ENCODE results near the gene NR6A1.

Gene NR6A1

DNA sequence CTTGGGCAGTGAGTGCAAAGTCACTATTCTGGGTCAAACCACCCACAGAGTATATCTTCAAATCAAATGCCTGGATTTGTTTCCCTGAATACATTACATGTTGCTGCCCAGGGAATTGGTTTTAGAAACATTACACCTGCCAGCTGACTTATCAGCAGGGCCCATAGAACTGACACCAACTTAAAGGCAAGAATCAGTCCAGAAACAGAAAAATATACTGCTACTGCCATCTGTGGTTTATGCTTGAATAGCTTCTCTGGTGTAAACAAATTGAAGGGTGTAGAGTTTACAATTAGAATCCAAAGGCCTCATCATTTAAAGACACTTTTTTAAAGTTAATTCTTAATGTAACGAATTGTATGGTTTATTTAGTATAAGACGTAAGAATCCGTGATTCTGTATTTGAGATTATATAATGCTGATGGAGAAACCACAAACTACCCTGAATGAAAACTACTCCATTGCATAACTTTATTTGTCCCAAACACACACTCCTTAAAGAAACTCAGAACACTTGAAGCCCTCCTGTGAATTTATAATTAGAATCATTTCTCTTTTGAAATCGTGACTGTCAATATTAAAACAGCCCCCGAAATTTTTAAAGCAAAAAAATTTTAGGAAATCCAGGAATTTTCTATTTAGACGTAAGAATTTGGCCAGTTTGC lies 6.2 kb downstream of the NR6A1 start:
- Mint-ChIP-seq H3K27ac (no peak overlapping the region), H3K36me3 (ENCODE audit: low read depth) (no peaks in the 10 kb centered on the region), H3K4me3 (no peak overlapping the region), H3K9me3 (no peaks in the 10 kb centered on the region), H3K4me1 (peaks cover 10% of the 10 kb centered on the region), H3K27me3 (peaks cover 77% of the 10 kb centered on the region)
- ATAC-seq: no peak
- DNase-seq: no peak

DNA sequence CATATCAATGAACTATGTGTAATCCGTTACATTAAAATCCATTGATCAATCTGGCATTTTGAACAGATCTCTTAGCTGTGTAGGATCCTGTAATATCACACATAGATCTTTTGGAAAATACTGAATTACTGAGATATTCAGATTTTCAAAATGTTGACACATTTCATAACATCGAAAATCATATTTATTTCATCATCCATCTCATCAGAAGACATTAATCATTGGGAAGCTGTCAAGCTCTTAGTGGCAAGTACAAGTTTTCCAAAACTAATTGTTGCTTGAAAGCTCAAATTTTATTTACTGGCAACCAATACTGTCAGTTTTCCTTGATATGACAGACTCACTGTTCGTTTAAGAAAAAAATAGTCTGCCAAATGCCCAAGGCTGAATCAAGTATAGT lies 8.5 kb downstream of the NR6A1 start:
- Mint-ChIP-seq H3K27me3 (peaks cover 75% of the 10 kb centered on the region), H3K27ac (no peak overlapping the region), H3K9me3 (no peaks in the 10 kb centered on the region), H3K4me3 (no peak overlapping the region), H3K4me1 (peaks cover 3% of the 10 kb centered on the region), H3K36me3 (ENCODE audit: low read depth) (no peaks in the 10 kb centered on the region)
- ATAC-seq (no peak), DNase-seq (no peak)

DNA sequence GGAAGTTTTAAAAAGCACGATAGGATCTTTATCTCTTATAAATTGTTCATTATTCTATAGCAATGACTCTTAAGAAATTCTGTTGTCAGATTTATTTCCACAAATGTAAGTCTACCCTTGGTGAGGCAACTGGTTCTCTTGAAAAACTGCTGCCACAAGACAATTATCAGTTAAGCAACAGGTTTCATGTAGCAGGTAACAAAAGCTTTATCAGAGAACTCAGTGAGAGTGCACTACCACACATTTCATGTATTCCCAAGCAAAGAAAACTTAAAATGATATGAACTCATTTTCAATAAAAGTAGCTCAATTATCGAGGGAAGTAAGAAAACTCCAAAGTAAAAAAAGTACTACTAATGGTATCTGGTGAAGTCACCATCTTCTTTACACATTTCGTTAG lies 9.4 kb downstream of the NR6A1 start:
- Mint-ChIP-seq H3K4me3 (no peak overlapping the region), H3K4me1 (peaks cover 3% of the 10 kb centered on the region), H3K9me3 (no peaks in the 10 kb centered on the region), H3K27ac (no peak overlapping the region), H3K27me3 (peaks cover 76% of the 10 kb centered on the region), H3K36me3 (ENCODE audit: low read depth) (no peaks in the 10 kb centered on the region)
- DNase-seq (no peak), ATAC-seq (no peak)

DNA sequence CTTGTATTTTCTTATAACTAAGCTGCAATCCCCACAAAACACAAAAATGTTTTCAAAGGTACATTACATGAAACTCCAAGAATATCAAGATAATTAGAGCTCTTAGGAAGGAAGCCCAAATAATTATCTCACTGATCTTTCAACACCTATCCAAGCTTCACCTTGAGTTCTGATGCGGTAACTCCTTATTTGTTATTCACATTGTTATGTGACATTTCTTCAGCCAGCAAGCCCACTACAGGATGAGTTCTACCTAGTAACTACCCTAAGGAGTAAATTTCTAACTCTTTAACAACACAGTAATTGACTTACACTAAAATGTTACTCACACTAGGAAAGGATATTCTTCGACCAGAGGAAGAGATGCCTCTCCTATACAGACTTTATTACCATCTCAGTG lies 9.9 kb downstream of the NR6A1 start:
- H3K9me3 Mint-ChIP-seq: no peaks in the 10 kb centered on the region
- no peaks in the 10 kb centered on the region for H3K36me3 Mint-ChIP-seq (ENCODE audit: low read depth)
- H3K4me3 Mint-ChIP-seq: no peak overlapping the region
- H3K4me1 Mint-ChIP-seq: peaks cover 3% of the 10 kb centered on the region
- peaks cover 77% of the 10 kb centered on the region for H3K27me3 Mint-ChIP-seq
- ATAC-seq: no peak
- no peak overlapping the region for H3K27ac Mint-ChIP-seq
- no peak for DNase-seq

DNA sequence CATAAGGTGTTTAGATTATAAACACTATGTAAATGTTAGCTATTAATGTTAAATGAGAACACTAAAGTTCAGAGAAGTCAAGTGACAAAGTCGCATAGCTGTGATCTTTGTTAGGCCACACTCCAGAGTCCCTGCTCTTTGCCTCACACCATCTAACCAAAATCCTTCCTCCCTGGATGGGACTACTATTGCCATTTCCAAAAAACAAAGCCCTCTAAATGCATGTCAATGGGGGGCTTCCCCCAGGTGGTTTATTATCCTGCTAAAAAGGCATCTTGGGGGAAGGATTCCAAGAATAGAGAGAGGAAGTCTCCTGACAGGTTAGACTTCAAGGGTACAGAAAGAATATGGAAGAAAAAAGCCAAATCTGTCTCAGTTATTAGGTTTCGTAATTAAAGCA lies 10.4 kb downstream of the NR6A1 start:
- H3K27ac Mint-ChIP-seq: no peak overlapping the region
- peaks cover 3% of the 10 kb centered on the region for H3K4me1 Mint-ChIP-seq
- peaks cover 76% of the 10 kb centered on the region for H3K27me3 Mint-ChIP-seq
- no peak for ATAC-seq
- DNase-seq: no peak
- no peak overlapping the region for H3K4me3 Mint-ChIP-seq
- no peaks in the 10 kb centered on the region for H3K9me3 Mint-ChIP-seq
- no peaks in the 10 kb centered on the region for H3K36me3 Mint-ChIP-seq (ENCODE audit: low read depth)

DNA sequence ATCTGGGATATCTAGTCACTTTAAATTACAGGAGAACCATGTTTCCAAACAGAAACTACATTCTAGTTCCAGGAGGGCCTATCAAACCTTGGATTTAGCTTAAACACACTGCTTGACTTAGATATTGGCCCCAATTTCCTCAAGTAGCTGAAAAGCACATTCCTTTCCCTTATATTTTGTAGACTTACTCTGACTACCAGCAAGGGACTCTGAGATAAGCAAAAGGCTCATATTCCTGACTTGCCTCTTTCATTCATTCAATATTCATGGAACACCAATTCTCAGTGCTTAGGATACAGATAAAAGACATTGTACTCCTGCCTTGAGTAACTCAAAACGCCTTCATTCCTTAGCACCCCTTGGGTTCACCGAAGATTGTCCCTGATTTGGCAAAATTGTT lies 11.8 kb downstream of the NR6A1 start:
- ATAC-seq (no peak), DNase-seq (no peak)
- no peak overlapping the region for H3K4me3 Mint-ChIP-seq
- no peaks in the 10 kb centered on the region for H3K36me3 Mint-ChIP-seq (ENCODE audit: low read depth)
- H3K27ac Mint-ChIP-seq: no peak overlapping the region
- peaks cover 14% of the 10 kb centered on the region for H3K4me1 Mint-ChIP-seq
- peaks cover 85% of the 10 kb centered on the region for H3K27me3 Mint-ChIP-seq
- H3K9me3 Mint-ChIP-seq: no peaks in the 10 kb centered on the region

DNA sequence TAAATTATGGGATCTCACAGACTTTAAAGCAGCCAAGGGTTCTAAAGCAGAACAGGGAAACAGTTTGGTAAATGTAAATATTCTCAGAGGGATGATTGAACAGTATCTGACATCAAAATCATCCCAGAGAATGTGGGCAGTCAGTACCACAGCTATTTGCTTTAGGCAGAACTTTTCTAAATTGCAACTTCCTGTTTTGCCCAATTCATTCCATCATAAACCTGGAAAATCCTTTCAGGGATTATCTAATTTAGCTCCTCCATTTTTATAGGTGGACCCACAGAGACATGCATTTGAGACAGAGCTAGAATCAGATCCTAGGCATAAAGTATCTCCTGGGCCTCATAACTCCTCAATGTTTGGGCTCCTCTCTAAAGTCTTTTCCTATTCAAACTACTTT lies 12.4 kb downstream of the NR6A1 start:
- no peaks in the 10 kb centered on the region for H3K9me3 Mint-ChIP-seq
- peaks cover 85% of the 10 kb centered on the region for H3K27me3 Mint-ChIP-seq
- H3K36me3 Mint-ChIP-seq (ENCODE audit: low read depth): no peaks in the 10 kb centered on the region
- no peak overlapping the region for H3K4me3 Mint-ChIP-seq
- no peak for ATAC-seq
- peaks cover 15% of the 10 kb centered on the region for H3K4me1 Mint-ChIP-seq
- no peak for DNase-seq
- H3K27ac Mint-ChIP-seq: no peak overlapping the region

DNA sequence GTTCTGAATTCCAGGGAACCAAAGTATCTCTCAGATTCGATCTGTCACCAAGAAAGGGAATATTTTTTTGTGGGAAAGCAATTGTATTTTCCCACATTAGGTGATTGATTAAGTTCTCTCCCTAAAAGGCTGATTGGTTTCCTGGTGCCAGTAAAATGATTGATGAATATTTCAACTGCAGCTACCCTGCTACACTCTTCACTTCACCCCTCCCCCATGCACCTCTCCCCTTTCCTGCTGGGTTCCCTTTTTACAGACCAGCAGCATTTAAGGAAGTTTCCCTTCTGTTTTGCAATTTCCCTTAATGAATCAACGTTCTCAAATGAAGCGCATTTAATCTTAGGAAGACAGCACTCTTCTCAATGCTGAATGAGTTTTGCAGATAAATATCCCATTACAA lies 13.1 kb downstream of the NR6A1 start:
- Mint-ChIP-seq H3K4me3 (no peak overlapping the region), H3K4me1 (peaks cover 15% of the 10 kb centered on the region), H3K27me3 (peaks cover 82% of the 10 kb centered on the region), H3K36me3 (ENCODE audit: low read depth) (no peaks in the 10 kb centered on the region), H3K27ac (no peak overlapping the region), H3K9me3 (no peaks in the 10 kb centered on the region)
- DNase-seq (no peak), ATAC-seq (no peak)

DNA sequence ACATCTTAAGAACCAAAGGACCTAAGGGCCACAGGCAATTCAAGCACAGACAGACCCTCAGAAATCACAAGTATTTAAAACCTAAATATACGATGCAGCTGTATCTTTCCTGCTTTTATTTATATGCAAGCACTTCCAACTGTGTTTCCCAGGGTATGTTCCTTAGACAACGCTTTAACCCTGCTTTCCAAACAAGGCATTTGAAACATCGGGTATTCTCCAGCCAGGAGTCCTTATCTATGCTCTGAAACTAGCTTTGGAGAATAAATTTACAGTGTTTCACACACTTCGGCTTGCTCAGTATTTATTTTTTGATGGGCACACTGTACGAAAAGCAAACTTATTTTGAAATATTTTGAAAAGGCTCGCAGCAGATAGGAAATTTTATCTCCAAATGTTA lies 13.5 kb downstream of the NR6A1 start:
- no peak for DNase-seq
- ATAC-seq: no peak
- Mint-ChIP-seq H3K36me3 (ENCODE audit: low read depth) (no peaks in the 10 kb centered on the region), H3K27ac (no peak overlapping the region), H3K4me3 (no peak overlapping the region), H3K9me3 (no peaks in the 10 kb centered on the region), H3K27me3 (peaks cover 79% of the 10 kb centered on the region), H3K4me1 (peaks cover 15% of the 10 kb centered on the region)

DNA sequence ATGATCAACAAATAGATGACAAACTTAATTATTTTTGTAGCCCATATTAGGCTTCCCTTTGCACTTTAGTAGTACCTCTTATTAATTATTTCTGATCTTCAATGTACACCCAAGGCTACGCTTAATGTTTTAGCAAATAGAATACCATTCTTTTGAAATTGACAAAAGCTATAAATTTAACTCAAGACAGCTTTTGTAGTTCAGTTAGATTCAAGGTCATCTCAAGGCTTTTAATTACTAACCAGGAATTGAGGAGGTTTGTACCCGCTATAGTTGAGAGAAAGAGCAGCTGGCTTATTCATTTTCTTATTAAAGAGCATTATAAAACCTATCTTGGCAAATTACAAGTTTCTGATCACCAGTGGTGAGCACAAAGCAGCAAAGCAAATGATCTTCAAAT lies 15.1 kb downstream of the NR6A1 start:
- Mint-ChIP-seq H3K9me3 (no peaks in the 10 kb centered on the region), H3K4me1 (peaks cover 15% of the 10 kb centered on the region), H3K36me3 (ENCODE audit: low read depth) (no peaks in the 10 kb centered on the region), H3K27me3 (peaks cover 67% of the 10 kb centered on the region), H3K27ac (no peak overlapping the region), H3K4me3 (no peak overlapping the region)
- DNase-seq (no peak), ATAC-seq (no peak)

DNA sequence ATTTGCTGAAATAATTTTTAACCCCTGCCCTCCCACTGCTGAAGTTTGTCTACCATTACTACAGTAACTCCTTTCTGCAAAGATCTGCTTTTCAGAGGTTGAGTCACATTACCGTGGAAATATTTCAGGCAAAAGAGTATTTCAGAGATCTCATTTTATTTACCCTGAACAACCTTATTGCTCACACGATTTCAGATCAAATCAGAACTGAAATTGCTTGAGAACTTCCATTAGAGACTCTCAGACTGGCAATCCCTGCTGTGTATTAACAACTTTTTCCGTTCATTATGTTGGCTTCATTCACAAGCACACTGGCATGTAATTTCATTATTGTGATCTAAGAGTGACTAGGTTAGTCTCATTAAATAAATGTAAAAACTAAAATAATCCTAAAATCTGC lies 16.1 kb downstream of the NR6A1 start:
- ATAC-seq: peak; percentile 63
- Mint-ChIP-seq H3K36me3 (ENCODE audit: low read depth) (no peaks in the 10 kb centered on the region), H3K9me3 (no peaks in the 10 kb centered on the region), H3K4me1 (peaks cover 15% of the 10 kb centered on the region), H3K27me3 (peaks cover 65% of the 10 kb centered on the region), H3K4me3 (no peak overlapping the region), H3K27ac (no peak overlapping the region)
- DNase-seq: no peak

DNA sequence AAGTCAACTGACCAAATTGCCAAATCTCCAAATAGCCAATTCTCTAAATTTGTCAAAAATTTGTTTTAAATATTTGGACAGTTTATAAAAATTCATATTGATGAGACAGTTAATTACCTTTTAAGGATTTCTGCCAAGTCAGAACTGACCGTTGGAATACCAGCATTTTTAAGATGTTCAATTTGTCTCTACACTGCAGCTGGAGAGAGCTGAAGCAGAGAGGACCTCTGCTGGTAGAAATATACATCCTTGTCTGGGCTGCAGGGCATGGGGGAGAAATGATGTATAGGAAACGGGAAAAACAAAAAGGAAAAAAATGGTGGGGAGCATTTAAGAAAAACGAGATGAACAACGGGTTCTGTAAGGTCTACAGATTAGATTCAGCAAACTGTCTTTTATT lies 16.8 kb downstream of the NR6A1 start:
- H3K36me3 Mint-ChIP-seq (ENCODE audit: low read depth): no peaks in the 10 kb centered on the region
- ATAC-seq: no peak

DNA sequence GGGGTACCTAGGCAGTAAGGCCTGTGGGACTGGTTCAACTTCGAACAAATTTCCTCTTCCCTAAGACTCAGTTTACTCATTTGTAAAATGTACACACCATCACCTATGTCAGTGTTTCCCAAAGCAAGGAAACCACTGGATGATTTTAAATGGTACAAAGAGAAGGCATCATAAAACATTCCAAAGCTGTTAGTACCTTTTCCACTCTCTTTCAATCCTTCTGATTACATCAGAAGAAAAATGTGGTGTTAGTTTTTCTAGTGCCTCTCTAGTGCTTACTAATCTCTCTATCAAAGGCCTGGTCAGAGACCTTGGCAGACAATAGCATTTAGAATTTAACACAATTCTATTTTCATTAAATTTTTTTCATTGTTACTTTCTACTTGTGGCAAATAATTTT lies 18.1 kb downstream of the NR6A1 start:
- no peak overlapping the region for H3K4me3 Mint-ChIP-seq
- H3K27ac Mint-ChIP-seq: no peak overlapping the region
- peaks cover 12% of the 10 kb centered on the region for H3K4me1 Mint-ChIP-seq
- H3K9me3 Mint-ChIP-seq: no peaks in the 10 kb centered on the region
- H3K27me3 Mint-ChIP-seq: peaks cover 51% of the 10 kb centered on the region
- no peaks in the 10 kb centered on the region for H3K36me3 Mint-ChIP-seq (ENCODE audit: low read depth)
- DNase-seq: no peak
- ATAC-seq: no peak

More for the DNA sequence above, 16.8 kb downstream of the NR6A1 start:
- Mint-ChIP-seq H3K27me3 (peaks cover 63% of the 10 kb centered on the region), H3K4me1 (peaks cover 15% of the 10 kb centered on the region), H3K27ac (no peak overlapping the region), H3K4me3 (no peak overlapping the region), H3K9me3 (no peaks in the 10 kb centered on the region)
- DNase-seq: no peak

DNA sequence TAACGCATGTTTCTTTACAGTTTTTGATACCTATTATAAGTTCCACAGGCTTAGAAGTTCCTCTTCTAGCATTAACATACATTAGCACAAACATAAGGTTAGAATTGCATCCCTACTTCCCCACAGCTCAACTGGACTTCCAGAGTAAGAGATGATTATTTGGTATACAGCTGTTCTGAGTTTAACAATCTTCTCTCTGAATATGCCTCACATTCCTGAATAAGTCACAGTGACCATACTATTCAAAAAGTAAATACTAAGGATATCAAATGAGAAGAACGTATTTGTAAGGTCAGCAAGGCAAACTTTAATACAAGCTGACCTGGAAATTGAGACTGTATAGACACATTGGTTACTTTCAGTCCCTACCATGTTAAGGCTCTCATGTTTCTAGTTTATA lies 21.3 kb downstream of the NR6A1 start:
- no peaks in the 10 kb centered on the region for H3K9me3 Mint-ChIP-seq
- DNase-seq: no peak
- H3K4me3 Mint-ChIP-seq: no peak overlapping the region
- no peak for ATAC-seq
- H3K27me3 Mint-ChIP-seq: peaks cover 27% of the 10 kb centered on the region
- no peak overlapping the region for H3K27ac Mint-ChIP-seq
- no peaks in the 10 kb centered on the region for H3K36me3 Mint-ChIP-seq (ENCODE audit: low read depth)
- peaks cover 6% of the 10 kb centered on the region for H3K4me1 Mint-ChIP-seq

DNA sequence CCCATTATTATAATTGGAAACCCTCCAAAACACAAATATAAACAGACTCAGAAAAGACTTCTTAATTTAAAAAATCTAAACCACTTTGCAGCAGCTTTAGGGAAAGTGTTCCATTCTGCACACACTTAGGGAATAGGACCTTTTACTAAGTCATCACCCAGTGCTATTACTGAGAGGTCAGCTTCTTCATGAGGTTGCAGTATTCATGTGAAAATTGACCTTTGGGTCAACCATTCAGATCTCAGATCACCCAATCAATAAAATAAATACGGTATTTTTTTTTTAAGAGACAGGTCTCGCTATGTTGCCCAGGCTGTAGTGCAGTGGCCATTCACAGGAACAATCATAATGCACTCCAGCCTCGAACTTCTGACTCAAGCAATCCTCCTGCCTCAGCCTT lies 21.8 kb downstream of the NR6A1 start:
- H3K27ac Mint-ChIP-seq: no peak overlapping the region
- H3K36me3 Mint-ChIP-seq (ENCODE audit: low read depth): no peaks in the 10 kb centered on the region
- no peaks in the 10 kb centered on the region for H3K9me3 Mint-ChIP-seq
- no peak for DNase-seq
- peaks cover 22% of the 10 kb centered on the region for H3K27me3 Mint-ChIP-seq
- peaks cover under 1% of the 10 kb centered on the region for H3K4me1 Mint-ChIP-seq
- H3K4me3 Mint-ChIP-seq: no peak overlapping the region
- no peak for ATAC-seq

DNA sequence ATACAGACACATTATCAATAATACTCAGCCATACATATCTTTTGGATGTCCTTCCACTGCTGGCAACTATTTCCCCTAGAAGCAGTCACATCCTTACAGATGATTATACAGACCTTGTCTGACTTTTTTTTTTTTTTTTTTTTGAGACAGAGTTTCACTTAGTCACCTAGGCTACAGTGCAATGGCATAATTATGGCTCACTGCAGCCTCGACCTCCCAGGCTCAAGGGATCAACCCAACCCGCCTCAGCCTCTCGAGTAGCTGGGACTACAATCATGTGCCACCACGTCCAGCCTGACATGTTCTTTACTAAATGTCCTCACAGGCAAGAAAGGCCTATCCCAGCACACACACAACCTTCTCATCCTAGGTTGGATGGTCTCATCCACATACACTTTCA lies 24.0 kb downstream of the NR6A1 start:
- Mint-ChIP-seq H3K9me3 (no peaks in the 10 kb centered on the region), H3K36me3 (ENCODE audit: low read depth) (no peaks in the 10 kb centered on the region), H3K4me1 (peaks cover 8% of the 10 kb centered on the region), H3K27me3 (peaks cover 10% of the 10 kb centered on the region), H3K27ac (no peak overlapping the region), H3K4me3 (no peak overlapping the region)
- no peak for DNase-seq
- no peak for ATAC-seq
